GM21390 (cell line): Measurements from ENCODE around the gene GPR78.
"Not testable (repeated sequence)": the region's sequence is repeated elsewhere in the genome, so short reads cannot be mapped to it uniquely, and the experiment has no call there.

ENCODE experiments used
- ATAC-seq: cut with Tn5 transposase; IDR thresholded peaks from one replicate; pipeline ENCODE4 v1.9.1; 2021; ENCODE audit not compliant: unreplicated experiment

The GPR78 gene

GRCh38 chr4:8560265-8561047 is 19.7 kb upstream of the GPR78 start:
- no peak for ATAC-seq

GRCh38 chr4:8564595-8564994 is 15.6 kb upstream of the GPR78 start:
- ATAC-seq: no peak

GRCh38 chr4:8568068-8568668 is 12.0 kb upstream of the GPR78 start:
- ATAC-seq: no peak

GRCh38 chr4:8570201-8570600 is 10.0 kb upstream of the GPR78 start:
- no peak for ATAC-seq

GRCh38 chr4:8571702-8572685 is 8.2 kb upstream of the GPR78 start:
- ATAC-seq: no peak

GRCh38 chr4:8573266-8573665 is 6.9 kb upstream of the GPR78 start:
- no peak for ATAC-seq

- ATAC-seq: no peak
Observed at GRCh38 chr4:8574796-8575370, 5.3 kb upstream of the GPR78 start.

GRCh38 chr4:8575457-8575856 is 4.7 kb upstream of the GPR78 start:
- no peak for ATAC-seq

- not testable (repeated sequence) for ATAC-seq
Observed at GRCh38 chr4:8576591-8576990, 3.6 kb upstream of the GPR78 start.

- ATAC-seq: no peak
Observed at GRCh38 chr4:8577046-8577445, 3.1 kb upstream of the GPR78 start.

GRCh38 chr4:8577972-8578371 is 2.2 kb upstream of the GPR78 start:
- no peak for ATAC-seq

GRCh38 chr4:8578717-8579116 is 1.5 kb upstream of the GPR78 start:
- ATAC-seq: no peak

GRCh38 chr4:8579526-8580320 is 469 bp upstream of the GPR78 start:
- ATAC-seq: no peak

GRCh38 chr4:8581094-8581861 is 1.1 kb downstream of the GPR78 start:
- ATAC-seq: no peak

GRCh38 chr4:8582016-8582415 is 1.8 kb downstream of the GPR78 start:
- ATAC-seq: no peak

GRCh38 chr4:8582436-8582835 is 2.2 kb downstream of the GPR78 start:
- no peak for ATAC-seq

- no peak for ATAC-seq
Observed at GRCh38 chr4:8582941-8583654, 2.9 kb downstream of the GPR78 start.

- no peak for ATAC-seq
Observed at GRCh38 chr4:8583655-8584025, 3.4 kb downstream of the GPR78 start.

- ATAC-seq: no peak
Observed at GRCh38 chr4:8585186-8585585, 5.0 kb downstream of the GPR78 start.
